ENCODE results near the gene NECTIN4.
"Not testable (repeated sequence)": the region's sequence is repeated elsewhere in the genome, so short reads cannot be mapped to it uniquely, and the experiment has no call there.

The NECTIN4 gene

DNA sequence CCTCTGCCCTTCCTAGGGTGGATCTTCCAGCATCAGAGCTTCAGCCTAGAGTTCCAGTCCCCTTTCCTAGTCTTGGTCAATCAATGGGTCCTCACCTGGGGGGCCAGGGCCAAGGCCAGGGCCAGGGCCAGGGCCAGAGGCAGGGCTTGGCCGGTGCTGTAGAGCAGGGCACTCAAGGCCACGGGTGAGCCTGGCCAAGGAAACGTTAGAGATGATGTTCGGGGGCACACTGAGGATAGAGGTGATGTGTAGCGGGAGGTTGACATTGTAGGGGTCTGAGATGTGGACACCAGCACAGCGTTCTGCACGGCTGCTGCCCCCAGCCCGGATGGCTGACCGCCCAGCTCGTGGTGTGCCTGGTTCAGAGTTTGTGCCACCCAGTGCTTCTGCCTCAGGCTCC, 38.1 kb downstream of the NECTIN4 start:
- no peak for DNase-seq

DNA sequence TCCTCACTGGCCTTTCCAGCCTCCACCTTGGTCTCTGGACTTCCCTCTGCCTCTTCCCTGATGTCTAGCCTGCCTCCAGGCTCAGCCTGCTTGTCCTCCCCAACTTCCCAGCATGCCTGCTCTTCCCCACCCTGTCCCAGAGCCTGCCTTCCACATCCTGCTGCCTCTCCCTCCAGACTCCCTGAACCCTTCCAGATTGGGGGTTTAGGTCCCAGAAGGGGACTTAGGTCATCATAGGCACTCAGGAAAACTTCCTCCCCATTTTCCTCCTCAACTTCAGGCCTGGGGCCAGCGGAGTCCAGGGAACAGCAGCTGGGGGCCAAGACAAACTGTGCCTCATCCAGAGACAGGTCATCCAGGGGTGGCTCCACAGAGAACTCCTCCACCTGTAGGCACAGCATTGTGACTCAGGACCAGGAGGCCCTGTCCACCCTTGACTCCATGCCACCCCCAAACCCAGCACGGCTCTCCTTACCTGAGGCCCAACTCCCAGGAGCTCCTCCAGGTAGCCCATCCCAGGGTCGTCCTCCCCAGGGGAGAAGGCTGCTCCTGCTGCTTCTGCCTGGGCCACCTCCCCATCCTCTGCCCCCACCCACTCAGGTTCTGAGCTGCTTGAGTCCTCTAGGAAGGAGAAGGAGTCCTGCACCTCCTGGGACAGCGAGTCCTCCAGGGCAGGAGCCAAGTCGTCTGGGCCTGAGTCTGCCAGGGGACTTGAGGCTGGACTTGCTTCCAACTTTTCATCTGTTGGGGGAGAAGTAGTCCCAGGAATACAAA, 40.2 kb downstream of the NECTIN4 start:
- no peak for DNase-seq

DNA sequence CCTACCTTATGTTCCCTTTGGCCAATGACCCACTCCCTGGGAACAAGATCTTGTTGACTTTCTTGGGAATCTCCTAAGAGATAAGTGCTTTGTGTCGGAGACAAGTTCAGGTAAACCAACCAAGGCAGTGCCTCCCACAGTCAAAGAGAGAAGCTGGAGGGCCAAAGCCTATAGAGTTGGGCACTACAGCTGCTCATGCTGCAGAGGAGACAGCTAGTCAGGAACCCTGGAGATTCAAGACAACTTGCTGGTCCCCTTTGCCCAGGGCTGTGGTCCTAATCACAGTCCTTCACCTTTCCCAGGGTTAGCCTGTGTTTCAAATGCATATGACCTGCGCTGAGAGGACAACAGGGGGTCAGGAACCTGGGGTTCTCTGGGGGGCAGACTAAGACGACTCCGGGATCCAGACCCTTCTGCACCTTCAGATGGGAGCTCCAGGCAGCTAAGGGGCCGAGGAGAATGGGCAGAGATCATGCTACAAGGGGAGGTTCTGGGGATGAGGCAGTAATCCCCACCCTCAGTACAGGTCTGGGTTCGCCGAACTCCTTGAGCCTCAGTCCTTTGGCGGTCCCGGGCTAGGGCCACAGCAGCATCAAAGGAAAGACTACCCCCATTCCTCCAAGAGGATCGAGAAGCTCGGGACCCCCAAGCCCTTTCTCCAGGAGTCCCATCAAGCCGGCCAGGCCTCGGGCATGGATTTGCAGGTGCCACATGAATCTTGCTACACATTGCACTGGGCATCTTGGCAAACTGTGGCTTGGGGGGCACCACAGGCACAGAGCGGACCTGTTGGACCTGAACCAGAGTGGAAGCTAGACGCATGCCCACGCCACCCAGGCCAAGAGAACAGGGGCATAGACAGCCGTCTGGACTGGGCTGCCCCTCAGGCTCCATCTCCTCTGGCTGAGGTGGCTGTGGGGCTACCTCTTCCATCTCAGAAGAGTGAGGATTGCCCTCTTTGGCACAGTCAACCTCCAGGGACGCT, 41.6 kb downstream of the NECTIN4 start:
- no peak for DNase-seq

DNA sequence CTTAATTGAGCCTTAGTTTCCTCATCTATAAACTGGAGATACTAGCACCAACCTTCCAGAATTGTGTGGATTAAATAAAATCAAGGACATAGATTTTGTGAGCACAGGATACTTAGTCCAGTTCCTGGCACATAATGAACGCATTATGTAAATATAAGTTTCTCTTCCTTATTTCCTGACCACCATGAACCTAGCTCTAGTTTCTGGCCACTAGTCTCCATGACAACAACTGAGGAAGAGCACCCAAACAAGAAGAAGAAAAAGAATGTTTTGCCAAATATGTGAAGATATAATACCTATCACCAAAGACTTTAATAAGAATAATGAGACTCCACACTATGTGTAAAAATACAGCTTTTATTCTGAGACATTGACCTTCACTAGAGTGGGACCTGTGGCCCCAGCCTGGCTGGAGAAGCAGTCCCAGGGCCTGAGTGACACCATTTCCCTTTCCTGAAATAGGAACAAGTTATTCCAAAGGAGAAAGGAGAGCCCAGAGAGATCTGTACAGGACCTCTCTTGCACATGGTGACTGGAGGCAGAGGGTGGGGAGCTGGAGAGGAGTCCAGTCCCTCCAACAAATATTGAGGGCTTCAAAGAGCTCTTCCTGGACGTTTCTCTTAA, 42.6 kb downstream of the NECTIN4 start:
- DNase-seq: no peak

DNA sequence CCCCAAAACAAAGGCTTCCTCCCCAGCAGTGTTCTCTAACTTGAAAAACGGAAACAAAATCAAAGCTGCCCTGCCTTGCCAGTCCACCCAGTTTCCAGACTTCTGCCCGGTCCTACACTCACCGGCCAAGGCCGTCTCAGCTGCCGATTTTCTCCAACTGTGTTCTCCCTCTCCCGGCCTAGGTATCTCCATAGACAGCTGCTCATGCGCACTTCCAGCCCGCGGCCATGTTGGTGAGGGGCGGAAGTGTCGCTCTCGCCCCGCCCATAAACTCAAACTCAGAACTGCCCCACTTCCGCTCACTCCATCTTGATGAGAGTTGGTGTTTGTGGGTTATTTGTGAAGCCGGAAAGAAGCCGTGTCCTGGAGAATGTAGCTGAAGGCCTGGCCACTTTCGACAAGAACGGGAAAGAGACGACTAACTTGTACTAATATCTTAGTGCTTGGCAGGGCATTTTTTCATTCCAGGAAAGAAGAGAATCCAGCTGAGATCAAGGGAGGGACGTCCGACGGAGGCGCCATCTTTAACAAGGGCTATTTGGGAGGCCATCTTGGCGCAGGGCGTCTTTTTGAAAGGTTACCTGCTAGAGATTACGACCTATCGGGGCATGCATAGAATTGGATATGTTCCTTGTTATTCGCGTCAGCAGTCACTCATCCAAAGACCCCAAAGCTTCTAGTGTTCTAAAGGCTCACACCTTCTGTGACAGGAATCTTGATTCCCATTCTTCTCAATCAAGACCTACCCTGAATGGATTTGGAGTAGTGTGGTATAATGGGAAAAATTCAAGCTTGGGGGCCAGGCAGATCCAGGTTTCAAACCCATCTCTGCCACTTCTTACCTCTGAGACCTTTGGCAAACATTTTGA, 43.4 kb downstream of the NECTIN4 start, which contains the start of gene USF1:
TSS of gene USF1 (minus strand) at position 242 of the 869 bp plus-strand sequence. CDS start 2,702 bp downstream, outside the sequence.
- peak; percentile 98 for DNase-seq

DNA sequence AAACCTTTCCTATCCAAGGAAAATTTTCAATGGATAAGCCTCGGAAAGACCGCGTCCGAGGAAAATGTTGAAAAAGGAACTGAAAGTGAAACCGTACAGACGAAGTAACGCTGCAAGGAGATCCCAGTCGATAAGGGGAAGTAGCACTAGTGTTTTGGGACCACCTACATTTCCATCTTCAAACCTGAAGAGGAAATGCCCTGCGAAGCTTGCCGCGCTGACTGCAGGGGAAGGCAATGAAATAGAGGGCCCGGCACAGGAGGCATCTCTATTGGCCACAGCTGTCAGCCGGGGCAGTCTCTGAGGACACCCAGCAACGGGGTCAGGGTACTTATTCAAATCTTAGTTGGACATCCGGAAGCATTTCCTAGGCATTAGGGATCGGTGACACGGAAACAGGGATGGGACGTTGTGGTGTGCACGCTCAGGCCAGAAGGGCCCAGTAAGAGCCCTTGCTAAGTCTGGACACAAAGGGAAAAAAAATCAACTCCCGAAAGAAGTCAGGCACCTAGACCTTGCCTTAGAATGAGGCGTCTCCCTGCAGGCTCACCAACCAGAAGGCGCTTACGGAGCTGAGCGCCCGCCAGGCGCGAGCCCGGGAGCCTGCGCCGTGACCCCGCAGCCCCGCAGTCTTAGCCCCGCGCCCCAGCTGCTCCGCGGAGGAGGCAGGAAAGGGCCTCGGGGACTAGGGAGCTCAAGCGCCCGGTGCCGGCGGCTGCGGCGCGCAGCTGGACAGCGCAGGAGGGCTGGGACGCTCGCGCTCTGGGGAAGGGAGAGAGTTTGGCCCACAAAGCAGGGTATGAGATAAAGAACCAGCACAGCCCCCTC, 44.2 kb downstream of the NECTIN4 start:
- peak; percentile 78 for DNase-seq

DNA sequence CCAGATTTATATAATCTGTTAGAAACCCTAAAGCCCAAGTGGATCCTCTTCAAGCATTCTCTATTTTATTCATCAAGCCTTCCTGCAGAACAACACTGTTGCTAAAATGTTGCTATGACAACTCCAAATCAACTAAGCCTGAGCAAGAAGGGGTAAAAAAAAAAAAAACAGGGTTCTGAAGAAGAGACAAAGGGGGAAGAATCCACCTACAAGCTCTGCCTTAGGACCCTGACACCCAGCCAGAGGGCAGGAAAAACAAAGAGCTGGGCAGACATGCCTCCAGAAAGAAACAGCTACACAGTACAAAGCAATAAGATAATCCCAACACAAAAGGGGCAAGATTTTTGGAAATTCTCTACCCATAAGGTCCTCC, 44.8 kb downstream of the NECTIN4 start:
- DNase-seq: no peak

DNA sequence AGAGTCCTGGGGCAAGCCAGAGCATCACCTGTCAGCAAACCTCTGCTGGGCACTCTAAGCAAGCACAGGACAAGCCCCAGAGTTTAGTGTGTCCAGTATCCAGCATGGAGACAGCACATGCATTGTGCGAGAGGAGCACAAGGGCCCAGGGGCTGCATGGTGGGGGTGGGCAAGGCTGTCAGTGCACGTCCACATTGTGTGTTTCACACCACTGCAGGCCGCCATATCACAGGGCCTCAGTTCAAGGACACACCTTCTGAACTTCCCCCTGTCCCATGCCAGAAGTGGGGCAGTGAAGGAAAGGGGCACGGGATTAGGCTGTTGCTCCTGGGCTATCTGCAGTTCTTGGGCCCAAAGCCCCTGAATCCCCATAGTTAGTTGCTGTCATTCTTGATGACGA, 49.8 kb downstream of the NECTIN4 start:
- no peak for DNase-seq

DNA sequence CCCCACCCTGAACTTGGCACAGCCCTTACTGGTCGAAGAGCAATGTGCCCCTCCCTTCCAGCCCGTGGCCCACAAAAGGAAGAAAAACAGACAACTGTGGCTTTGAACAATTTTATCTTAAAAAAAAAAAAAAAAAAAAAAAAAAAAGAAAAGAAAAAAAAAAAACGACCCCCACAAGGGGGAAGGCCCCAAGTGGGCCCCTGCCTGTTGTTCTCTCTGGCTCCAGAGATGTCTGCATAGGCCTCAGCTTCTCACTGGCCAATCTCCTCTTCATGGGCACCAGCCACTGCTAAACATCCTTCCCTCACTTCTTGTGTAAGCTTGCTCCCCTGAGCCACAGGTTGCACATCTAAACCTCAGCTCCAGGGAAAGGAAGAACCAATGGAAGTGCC, 50.2 kb downstream of the NECTIN4 start:
- no peak for DNase-seq

DNA sequence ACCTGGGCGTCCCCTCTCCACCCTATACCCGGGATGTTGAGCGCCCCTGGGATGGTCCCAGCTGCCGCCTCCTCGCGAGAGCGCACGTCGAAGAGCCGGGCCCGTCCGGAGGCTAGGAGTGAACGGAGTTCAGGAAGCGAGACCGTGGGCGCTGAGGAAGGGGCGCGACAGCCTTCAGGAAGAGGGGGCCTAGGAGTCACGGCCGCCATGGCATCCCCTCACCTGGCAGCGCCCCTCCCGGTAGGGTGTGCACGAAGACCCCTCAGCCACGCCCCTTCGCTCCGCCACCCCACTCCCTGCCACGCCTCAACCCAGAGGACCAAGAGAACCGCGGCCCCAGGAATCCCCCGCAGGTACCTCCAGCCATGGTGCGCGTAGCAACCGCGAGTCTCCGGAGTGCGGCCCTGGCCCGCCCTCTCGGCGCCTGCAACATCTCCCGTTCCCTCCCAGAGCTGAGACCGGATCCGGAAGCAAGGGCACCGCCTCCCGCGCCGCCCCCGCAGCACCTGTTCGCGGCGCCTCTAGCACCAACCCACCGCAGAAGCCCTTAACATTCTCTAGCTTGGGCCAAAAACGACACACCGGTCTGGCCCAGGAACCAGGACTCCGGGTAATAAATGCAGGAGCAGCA, 50.7 kb downstream of the NECTIN4 start, which contains the start of gene TSTD1:
TSS of gene TSTD1 (minus strand) at position 442 of the 631 bp plus-strand sequence. CDS start at position 367, 75 bp downstream.
- peak; percentile 75 for DNase-seq

DNA sequence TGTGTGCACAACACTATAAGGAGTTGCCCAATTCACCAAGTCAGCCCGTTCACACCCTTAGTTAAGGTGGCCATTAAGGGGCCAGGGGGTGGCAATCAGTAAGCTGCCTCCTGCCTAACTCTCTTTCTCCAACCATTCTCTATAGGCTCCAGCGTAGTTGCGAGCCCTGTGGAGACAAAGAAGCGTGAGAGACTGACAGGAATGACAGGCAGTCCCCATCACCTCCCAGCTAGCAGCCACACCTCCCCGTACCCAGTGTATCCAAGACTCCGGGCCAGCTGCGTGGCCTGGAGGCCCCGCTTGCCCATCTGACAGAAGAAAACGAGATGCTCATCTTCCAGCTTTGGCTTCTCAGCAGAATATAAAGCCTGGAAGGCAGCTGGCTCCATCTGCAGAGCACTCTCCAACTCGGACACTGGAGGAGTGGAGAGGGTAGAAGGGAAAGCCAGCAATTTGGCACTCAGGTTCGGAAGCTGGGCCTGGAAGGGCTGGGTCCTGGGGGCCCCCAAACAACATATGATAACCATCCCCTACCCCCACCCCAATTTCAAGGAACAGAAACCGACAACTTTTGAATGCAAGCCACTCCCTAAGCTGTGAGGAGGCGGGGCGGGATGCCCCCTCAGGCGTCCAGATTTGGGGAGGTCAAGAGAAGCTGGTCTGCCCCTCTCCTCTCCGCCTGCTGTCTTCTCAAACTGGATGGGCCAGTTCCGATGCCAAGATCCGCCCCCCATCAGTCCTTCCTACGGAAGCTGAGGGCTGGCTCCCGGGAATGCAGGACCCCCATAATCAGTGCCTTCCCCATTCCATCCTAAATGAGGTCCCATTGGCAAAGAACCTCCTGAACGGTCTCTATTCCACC, 51.5 kb downstream of the NECTIN4 start:
- DNase-seq: no peak

DNA sequence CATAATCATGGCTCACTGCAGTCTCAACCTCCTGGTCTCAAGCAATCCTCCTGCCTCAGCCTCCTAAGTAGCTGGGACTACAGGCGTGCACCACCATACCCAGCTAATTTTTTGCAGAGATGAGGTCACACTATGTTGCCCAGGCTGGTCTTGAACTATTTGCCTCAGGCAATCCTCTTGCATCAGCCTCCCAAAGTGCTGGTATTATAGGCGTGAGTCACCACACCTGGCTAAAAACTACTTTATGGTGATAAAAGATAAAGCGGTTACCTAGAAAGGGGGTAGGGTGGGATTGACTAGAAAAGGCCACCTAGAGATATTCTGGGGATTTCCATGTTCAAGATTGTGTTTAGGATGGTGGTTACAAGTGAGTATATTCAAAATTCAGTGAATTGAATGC, 55.6 kb downstream of the NECTIN4 start:
- no peak for DNase-seq

DNA sequence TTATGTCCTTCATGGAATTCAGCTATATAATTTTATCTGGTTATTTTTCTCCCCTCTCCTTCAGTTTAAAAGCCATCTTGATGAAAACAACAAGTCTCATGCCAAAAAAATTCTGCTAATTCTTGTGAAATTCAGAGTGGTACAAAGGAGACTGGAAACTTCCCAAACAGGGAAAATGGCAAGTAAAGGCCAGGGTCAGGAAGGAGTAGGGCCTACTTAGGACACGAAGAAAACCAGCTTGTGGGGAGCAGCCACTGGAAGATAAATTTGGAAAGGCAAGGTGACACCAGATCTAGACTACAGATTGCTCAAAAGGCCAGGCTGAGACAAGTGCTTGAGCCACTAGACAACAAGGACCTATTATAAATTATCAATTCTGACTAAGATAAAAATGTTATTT, 56.9 kb downstream of the NECTIN4 start:
- no peak for DNase-seq

DNA sequence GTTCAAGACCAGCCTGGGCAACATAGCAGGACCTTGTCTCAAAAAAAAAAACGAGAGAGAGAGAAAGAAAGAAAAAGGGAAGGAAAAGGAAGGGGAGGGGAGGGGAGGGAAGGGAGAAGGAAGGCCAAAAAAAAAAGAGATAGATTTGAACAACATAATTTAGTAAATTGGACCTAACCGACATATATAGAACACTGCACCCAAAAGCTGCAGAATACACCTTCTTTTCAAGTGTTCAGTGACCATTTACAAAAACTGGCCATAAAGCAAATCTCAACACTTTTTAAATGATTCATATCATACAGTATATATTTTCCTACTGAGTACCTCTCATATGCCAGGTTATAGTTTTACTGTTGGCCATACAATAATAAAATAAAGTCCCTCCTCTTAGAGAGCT, 57.5 kb downstream of the NECTIN4 start:
- DNase-seq: no peak

DNA sequence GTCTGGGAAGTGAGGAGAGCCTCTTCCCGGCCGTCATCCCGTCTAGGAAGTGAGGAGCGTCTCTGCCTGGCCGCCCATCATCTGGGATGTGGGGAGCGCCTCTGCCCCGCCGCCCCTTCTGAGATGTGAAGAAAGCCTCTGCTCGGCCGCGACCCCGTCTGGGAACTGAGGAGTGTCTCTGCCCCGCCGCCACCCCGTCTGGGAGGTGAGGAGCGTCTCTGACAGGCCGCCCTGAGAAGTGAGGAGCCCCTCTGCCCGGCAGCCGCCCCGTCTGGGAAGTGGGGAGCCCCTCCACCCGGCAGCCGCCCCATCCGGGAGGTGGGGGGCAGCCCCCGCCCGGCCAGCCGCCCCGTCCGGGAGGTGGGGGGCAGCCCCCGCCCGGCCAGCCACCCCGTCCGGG, 59.9 kb downstream of the NECTIN4 start:
- DNase-seq: not testable (repeated sequence)

DNA sequence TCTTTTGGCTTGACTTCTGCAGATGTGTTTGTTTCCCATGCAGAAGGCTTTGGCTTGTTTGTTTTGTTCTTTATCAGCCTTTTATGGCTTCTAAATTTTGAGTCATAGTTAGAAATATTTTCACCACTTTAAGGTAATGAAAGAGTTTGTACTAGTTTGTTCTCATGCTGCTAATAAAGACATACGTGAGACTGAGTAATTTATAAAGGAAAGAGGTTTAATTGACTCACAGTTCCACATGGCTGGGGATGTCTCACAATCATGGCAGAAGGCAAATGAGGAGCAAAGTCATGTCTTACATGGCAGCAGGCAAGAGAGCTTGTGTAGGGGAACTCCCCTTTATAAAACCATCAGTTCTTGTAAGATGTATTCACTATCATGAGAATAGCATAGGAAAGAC, 62.4 kb downstream of the NECTIN4 start:
- not testable (repeated sequence) for DNase-seq

DNA sequence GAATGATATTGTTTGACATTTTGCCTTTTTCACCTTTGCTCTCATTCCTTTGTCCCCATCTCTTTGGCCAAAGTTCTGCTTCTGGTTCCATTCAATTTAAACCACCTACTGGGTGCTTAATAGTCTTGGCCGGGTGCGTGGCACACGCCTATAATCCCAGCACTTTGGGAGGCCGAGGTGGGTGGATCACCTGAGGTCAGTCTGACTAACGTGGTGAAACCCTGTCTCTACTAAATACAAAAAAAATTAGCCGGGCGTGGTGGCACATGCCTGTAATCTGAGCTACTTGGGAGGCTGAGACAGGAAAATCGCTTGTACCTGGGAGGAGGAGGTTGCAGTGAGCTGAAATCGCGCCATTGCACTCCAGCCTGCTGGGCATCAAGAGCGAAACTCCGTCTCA, 66.9 kb downstream of the NECTIN4 start:
- DNase-seq: not testable (repeated sequence)

DNA sequence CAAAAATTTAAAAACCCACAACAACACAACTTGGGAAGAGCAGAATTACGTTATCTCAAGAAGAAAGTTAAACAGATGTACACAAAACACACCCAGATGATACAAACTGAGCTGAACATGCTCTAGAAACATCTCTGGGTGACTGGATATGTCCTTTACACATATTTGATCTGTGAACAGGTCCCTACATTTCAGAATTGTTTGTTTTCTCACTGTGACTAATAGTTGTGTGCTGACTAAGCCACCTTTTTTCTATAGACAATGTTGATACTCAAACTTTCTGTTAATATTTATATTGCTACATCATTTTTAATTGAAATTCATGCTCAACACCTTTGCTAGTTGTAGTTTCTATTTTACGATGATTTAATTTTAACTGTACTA, 67.4 kb downstream of the NECTIN4 start:
- no peak for DNase-seq

DNA sequence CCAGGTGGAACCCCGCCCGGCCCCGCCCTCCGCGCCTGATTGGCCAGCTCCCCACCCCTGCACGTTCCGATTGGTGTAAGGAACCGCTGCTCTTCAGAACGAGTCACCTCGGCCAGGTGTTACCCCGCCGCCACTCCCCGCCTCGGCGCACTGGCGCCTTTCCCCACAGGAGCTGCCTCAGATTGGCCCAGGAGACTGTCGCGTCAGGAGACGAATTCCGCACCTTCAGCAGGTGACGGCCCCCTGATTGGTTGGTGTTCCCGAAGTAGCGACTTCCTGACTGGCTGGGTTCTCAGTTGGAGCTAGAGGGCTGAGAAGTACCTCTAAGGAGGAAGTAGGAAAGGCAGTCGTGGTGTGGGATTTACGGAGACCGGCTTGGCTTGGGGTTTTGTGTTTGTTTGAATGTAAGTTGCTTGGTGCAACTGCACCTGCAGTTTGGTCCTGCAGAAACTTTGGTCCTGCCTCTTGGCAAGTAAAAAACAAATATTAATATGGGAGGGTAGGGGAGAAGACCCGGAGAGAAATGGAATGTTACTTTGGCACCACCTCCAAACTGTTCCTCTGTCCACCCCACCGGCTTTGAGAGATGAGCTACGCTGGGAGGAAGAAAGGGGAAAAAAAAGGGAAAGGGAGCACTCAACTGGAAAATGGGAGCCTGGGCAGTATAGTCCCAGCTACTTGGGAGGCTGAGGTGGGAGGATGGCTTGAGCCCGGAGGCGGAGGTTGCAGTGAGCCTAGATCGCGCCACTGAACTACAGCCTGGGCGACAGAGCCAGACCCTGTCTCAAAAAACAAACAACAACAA, 68.0 kb downstream of the NECTIN4 start:
- DNase-seq: peak; percentile 80
